Stimulated activated CD4-positive, alpha-beta T cell treated with anti-CD3 and anti-CD28 coated beads, Interleukin-12 subunit alpha, Interleukin-12 subunit beta, amount 100 ng/mL, for 48 hours (primary cell): ENCODE results near the gene CHPF.

Experiments used
- DNase-seq, 3 donors: peaks; one replicate each; pipeline ENCODE4 v3.0.0-alpha.2; 2020; ENCODE audit warnings: low read depth in 2 of 3, low spot score in 1 of 3

The CHPF gene

DNA sequence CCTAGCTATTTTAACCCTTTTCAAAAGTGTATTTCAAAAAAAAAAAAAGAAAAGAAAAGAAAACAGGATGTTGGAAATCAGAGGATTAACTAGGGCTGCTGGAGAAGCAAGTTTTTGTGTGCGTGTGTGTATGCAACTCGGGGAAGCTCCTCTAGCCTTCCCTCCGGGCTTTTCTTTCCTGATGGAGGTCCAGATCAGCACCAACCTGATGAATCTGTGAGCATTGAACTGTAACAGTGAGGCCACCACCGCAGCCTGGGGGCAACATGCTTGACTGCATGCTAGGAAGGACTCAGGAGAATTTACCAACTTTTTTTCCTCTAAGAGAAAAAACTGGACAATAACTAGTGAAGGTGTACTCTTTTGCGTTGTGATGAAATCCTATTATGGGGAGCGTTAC lies 25.4 kb upstream of the CHPF start:
- DNase-seq, result no peak

DNA sequence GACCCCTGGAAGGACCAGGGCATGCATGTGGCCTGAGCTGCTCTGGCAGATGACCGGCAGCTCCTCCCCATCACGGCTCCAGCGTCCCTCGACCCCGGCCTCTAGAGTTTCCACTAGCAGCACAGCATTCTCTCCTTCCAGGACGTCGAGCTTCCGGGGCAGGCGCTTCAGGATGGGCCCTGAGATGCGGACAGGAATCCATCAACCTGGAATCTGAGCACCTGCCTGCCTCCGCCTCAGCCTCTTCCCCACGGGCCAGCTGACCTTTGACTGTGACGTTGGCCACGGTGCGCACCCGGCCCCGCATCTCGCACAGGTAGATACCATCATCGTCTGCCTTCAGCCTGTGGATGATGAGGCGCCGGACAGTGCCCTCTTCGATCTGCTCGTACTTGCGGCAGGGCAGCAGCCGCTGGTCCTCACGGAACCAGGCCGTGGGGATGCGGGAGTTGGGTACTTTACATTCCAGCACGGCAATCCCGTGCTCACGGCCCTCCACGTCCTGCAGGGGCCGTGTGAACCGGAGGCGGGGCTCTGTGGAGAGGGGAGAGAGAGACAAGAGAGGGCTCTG lies 24.3 kb upstream of the CHPF start:
- no peak for DNase-seq

DNA sequence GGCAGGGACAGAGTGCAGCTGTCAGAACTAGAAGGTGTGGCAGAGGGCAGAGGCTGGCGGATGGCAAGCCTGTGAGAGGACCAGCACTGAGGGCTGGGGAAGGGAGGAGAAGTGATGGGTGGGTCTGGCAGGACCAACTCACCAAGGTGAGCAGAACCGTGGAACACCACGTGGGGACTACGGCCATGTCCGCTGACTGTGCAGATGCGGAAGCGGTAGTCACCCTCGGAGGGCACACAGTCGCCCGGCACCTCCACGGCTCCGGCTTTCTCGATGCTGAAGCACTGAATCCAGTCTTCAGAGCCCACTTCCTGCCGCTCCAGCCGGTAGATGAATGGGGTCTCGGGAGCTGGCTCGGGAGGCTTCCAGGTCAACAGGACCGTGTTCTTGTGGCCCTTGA lies 23.5 kb upstream of the CHPF start:
- DNase-seq, result no peak

DNA sequence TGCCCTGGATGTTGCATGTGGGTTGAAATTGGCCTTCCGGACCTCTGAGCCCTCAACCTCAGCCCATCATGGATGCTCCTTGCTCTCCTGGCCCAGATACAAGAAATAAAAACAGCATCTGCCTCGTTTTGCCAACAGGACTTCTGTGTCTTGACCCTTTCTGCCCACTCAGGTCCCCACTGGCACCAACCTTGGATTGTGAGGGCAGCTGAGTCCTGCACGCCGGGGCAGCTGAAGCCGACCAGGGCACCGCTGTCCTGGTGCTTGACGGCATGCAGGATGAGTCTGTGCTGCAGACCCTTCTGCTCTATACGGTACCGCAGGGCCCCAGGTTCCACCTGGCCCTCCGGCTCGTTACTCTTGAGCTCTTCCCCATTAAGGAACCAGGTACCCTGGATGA lies 23.0 kb upstream of the CHPF start:
- no peak for DNase-seq

DNA sequence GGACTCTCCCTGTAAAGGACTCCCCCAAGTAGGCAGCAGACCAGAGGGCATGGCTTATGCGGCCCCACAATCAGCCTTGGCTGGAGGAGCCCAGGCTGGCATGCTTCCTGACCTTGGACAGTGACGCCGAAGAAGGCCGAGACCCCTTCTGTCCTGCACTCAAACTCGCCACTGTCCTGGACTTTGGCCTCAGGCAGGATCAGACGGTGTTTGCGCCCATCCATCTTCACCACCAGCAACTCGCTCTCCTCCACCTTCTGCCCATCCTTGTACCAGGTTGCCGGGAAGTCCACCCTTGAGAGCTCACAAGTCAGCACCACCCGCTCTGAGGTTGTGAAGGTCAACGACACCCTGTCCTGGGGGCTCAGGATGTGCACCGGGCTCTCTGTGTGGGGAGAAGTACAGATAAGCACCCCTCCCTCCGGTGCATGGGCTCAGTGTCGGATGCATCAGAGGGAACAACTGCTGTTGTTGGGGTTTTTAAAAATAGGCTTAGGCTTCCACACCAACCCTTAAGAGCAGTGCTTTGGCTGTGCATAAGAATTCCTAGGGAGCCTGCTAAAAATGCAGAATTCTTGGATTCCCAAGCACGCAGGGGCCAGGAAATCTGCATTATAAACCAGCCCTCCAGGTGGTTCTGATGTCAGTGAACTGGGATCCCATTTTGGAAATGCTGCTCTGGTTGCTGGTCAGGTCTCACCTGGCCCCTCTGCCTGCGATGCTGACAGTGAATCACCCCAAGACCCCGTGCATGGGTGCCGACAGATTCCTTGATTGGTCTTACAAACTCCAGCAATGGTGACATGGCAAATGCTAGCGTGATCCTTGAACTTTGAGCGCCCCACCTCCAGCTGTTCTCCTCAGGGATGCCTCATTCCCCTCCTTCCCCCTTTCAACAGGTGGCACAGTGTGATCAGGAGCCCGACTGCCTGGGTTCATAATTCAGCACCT lies 21.8 kb upstream of the CHPF start:
- no peak for DNase-seq

DNA sequence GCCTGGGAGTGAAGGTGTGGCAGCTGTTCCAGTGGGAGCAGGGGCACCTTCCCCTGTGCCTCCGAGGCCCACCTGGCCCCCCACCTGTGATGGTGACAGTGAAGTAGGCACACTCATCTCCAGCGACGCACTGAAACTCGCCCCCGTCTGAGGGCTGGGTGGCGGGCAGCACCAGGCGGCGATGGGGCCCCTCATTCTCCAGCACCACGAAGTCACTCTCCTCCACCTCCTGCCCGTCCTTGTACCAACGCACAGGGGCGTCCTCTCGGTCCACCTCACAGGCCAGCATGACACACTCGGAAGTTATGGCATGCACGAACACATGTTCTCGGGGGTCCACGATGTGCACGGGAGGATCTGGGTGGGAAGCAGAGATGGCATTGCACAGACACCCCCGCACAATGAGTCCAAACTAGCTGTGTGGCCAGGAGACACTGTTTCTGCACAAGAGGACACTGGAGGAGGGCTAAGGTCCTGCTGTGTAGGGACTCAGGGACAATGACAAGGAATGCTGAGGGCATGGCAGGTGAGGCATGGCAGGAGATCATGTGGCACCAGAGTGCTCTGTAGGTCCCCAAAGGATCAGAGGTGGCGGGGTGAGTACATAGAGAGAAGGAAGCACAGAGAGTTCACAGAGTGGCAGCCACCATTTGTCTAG lies 19.8 kb upstream of the CHPF start:
- DNase-seq, result no peak

DNA sequence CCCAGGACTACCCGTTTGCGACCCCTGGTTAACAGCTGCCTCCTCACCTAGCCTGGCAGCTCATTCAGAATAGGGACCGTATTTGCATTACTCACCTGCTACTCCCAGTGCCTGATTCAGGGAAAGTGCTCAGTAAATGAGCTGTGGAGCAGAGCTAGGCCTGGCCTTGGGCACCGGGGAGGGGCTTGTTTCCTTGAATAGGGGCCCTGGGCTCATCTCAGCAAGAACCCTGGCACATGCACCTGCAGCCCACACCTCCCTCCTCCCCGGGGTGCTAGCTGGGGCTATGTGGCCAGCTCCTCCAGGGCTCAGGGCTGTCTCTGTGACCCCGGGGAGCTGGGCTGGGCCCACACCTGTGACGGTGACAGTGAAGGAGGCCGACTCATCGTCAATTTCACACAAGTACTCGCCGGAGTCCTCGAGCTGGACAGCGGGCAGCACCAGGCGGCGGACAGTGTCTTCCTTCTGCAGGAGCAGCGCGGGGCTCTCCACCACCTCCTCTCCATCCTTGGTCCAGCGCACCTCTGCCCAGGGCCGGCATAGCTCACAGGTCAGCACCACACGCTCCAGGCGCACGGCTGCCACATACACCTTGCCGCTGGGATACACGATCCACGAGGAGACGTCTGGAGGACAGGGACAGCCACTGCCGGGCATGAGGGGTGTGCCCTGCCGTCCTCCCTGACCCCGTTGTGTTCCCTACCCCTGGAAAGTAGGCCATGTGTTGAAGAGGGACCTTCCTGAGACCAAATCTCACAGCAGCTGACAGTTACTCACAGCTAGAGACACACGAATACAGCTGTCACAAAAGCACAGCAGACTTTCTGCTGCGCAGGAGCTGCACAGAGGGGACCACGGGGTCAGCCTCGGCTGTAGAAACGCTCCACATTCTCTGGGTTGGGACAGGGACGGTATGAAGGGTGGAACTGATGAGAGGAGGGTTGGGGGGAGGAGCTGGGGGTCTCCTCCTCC lies 18.7 kb upstream of the CHPF start:
- no peak for DNase-seq

DNA sequence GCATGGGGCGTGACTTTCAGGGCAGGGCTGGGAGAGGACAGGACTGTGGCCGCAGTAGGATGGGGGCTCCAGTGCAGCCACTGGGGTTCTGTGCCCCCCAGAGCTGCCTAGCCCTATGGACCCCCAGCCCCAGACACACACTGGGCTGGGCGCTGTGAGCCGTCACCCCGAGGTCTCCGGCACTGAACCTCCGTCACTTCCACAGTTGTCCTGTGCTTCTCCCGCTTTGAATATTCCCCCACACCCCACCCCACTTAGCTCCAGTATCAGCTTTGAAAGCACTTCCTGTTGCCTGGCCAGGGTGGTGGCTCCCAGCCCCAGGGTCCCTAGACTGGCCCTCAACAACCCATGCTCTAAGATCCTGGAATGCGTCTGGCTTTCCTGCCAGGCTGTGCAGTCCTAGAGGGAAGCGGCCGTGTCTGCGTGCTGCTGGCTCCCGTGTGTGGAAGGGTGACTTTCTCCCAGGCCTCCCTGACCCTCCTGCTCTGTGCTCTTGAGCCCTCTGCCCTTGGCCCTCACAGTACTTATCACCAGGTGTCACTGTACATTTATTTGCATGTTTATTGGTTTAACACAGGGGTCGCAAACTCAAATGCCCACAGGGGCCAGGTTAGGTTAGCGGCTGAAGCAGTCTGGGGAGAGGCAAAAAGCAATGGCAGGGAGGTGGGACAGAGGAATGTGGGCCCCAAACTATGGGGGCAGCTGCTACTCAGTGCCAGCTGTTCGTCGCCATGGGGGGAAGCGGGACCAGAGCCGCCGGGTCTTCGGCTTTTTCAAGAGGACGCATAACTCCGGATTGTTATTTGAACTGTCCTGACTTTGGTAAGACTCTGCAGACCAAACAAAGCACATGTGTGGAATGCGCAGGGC lies 17.8 kb upstream of the CHPF start:
- DNase-seq, result no peak

DNA sequence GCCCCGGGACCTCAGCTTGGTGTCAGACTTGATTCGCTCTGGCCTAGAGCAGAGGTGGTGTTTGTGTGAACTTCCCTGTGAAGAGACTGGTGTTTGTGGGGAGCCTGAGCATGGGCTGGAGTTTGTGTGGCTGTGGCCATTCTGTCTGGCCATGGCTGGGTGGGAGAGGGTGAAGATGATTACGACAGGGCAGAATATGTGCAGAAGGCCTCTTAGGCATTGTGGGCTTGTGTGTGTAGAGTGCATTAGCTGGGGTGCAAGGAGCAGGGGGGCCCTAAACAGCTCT lies 17.2 kb upstream of the CHPF start:
- no peak for DNase-seq

DNA sequence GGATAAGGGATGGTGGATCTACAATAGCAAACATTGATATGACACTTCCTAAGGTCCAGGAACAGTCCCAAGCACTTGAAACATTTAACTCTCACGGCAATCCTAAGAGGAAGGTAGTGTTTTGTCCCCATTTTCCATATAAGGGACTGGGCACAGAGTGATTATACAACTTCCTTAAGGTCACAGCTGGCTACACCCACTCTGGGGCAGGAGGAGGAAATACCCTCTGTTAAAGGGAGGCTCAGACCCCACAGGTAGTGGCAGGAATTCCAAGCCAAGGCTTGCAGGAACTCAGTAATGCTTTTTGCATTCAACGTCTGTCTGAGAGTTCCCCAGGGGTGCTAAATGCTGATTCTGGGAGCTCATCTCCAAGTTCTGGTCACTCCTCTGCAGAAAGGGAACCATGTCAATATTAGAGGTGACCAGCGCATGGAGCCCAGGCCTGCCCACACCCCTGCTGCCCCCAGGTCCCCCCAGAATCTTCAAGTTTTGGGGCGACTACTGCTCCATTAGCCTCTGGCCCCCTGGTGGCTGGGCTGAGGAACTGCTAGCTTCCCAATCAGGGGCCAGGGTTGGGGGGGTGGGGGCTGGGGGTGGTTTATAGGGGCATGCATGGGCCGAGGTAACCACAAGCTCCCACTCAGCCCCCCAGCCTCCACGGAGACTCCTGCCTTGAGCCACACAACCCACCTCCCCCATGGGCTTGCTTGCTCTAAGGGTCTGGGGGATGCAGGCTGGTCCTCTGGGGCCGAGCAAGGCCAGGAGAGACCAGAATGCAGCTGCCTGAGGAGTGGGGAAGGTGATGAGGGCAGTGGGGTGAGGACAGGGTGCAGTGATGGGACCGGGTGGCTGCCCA lies 16.7 kb upstream of the CHPF start:
- no peak for DNase-seq

DNA sequence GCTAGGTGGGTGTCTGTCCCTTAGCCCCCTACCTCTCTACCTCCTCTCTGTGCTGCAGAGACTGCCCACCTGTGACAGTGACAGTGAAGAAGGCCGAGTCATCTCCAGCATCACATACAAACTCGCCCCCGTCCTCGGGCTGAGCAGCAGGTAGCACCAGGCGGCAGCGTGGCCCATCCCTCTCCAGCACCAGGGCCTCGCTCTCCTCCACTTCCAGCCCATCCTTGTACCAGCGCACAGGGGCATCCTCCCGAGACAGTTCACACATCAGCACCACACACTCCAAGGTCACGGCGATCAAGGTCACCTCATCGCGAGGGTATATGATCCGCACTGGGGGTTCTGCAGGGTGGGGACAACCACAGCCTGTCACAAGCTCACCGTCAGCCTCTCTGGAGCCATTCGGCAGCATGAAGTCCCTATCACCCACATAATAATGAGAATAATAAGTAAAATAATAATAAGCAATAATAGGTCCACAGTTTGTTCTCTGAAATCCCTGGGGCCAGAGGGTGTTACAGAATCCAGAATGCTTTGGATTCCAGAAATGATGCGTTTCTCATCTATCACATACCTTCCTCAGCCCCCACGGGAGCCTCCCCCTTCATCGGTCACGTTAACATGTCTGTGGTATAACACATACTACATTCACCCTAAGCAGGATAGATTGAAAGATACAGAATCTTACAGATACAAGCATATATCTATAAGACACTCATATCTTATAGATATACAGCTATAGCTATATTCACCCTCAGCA lies 15.7 kb upstream of the CHPF start:
- DNase-seq, result no peak

DNA sequence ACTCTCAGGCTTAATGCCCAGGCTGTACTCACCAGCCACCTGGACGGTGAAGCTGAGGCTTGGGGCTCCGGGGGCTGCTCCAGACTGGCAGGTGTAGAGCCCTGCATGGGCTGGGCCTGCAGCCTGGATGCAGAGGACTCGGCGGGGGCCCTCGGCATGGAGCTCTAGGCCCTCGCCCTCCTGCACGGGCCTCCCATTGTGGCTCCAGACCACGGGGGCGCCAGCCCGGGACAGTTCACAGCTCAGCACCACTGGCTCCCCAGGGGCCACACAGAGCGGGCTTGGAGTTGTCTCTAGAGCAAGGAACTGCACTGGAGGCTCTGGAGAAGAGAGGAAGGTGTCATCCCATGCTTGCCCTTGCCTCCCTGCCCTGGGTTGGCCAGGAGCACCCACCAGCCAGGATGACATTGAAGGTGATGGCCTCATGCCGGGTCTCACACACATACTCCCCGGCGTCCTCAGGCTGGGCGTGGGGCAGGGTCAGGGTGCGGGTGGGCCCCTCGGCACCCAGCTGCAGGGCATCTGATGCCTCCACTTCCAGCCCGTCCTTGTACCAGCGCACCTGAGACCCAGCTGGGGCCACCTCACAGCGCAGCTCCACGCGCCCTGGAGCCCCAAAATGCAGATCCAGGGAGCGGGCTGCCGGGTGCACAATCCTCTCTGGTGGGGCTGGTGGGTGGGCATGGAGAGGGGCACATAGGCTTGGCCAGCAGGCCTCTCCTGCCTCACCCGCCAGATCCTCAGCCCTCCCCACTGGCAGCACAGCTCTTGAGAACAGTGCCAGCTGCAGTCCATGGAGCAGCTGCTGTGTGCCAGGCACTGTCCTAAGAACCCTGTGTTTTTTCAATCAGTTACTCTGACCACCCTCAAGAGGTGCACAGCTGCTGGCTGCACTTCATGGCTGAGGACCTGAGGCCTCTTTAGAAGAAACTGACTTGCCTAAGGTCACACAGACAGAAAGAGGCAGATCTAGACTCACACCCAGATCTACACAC lies 14.5 kb upstream of the CHPF start:
- no peak for DNase-seq

DNA sequence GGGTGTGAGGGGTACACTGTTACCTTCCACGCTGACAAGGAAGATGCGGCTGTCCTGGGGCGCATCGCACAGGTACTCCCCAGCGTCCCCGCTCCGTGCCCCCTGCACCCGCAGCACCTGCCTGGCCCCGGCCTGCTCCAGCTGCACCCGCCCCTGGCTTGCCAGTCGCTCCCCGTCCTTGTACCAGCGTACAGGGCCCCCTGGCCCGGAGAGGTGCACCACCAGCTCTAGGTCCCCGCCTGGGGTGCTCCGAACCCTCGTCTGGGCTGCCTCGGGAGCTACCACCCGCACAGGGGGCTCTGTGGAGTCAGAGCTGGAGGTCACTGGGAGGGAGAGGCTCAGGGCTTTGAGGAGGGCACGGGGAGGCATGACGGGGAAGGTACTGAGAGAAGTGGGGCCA lies 13.7 kb upstream of the CHPF start:
- no peak for DNase-seq

DNA sequence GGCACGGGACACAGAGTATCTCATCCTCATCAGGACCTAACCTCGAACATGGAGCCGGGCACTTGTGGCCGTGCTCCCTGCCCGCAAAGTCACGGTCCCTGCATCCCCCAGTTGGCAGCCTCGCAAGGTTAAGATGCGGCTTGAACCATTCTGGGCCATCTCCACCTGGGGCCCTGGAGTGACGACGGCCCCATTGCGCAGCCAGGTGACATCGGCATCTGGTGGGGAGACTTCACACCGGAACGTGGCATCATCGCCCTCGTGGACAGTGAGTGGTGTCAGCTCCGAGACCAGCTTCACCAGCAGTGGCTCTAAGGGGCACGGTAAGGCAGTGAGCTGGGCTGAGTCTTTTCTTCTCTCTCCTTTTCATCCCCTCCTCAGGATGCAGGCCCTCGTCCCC lies 12.8 kb upstream of the CHPF start:
- DNase-seq, result no peak

DNA sequence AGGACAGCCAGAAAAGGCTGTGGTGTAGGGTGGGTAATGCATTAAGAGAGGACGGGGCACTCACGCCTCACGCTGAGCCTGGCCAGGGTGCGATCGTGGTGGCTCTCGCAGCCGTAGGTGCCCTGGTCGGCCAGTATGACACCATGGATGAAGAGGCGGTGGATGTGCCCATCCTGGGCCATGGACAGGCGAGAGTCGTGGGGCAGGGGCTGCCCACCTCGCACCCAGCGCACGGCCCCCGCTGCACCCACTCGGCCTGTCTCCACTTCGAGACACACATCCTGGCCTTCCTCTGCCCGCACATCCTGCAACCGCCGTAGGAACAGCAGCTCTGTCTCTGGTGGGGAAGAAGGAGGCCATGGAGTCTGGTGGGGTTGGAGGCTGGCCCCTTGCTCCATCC lies 12.3 kb upstream of the CHPF start:
- DNase-seq, result no peak

DNA sequence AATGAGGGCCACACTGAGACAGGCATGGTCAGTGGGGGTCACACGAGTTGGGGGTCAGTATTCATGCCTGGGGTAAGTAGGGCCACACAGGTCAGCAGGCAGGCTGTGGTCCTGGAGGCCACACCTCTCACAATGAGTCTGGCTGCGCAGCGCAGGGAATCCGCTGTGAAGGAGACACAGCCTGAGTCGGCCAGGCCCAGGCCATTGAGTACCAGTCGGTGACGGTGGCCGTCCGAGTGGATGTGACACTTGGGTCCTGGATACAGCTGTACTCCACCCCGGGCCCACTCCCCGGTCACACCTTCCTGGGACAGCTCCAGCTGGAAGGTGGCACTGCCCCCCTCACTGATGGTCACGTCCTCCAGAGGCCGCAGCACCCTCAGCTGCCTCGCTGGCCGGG lies 10.7 kb upstream of the CHPF start:
- no peak for DNase-seq

DNA sequence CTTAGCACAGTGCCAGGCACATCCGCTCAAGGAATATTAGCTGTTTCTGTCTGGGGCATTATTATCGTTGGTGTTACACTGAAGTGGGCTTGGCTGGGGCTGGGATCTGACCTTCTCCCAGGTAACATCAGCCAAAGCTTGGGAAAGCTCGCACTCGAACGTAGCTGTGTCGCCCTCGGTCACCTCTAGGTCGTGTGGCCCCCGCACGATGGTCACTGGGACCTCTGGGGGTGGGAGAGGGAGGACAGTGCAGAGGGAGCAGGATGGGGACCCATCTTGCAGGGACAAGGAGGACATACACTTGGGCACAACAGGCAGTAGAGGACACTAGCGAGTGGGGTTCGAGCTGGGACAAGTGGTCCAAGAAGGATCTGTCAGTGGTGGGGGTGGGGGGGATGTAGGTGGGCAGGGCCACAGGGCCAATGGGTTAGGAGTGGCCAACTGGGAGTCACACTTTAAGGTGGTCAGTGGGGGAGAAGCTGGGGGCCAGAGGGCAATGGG lies 9.9 kb upstream of the CHPF start:
- DNase-seq, result no peak

DNA sequence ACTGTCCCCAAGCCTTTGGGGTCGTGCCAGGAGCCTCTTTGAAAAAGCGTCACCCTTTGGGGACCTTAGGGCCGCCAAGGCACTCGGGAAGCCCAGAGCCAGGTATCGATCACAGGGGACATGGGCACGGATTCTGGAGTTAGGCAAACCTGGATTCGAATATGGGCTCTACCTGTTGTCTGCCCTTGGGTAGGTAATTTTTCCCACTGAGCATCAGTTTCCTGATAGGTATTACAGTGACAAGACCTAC lies 9.5 kb upstream of the CHPF start:
- no peak for DNase-seq
